ENCODE measurements around the gene BRDT. TPM values are rescaled to one million over a fixed set of nuclear protein-coding genes. Genes with fewer than 3 reads are reported as not detected.

The BRDT gene
- total and polyA plus RNA-seq, 4 donors, result 0.15 TPM; not detected in 3

GRCh38 chr1:91948097-91948496, 1.1 kb upstream of the BRDT start:
- Histone ChIP-seq H3K9me3 (ENCODE audit: control insufficient read depth in 4 of 4, insufficient read depth in 3 of 4, low read length in 3 of 4) (no peaks in the 10 kb centered on the region), H3K36me3 (ENCODE audit: control insufficient read depth in 4 of 4, insufficient read depth in 4 of 4, low read length in 4 of 4) (no peaks in the 10 kb centered on the region), H3K27me3 (ENCODE audit: control insufficient read depth in 3 of 3, insufficient read depth in 3 of 3, low read length in 2 of 3) (no peaks in the 10 kb centered on the region), H3K27ac (ENCODE audit: low read depth in 1 of 2, low read length in 1 of 2) (no peak overlapping the region), H3K9ac (ENCODE audit: insufficient read depth in 1 of 2, low read length in 2 of 2) (no peak overlapping the region), H3K4me1 (ENCODE audit: control insufficient read depth in 5 of 5, insufficient read depth in 5 of 5, low read length in 5 of 5) (no peaks in the 10 kb centered on the region), H3K4me3 (no peak overlapping the region)
- ATAC-seq (ENCODE audit: insufficient read depth, low FRiP score) (no peak), DNase-seq (no peak)
- TF ChIP-seq, protein P1, sequence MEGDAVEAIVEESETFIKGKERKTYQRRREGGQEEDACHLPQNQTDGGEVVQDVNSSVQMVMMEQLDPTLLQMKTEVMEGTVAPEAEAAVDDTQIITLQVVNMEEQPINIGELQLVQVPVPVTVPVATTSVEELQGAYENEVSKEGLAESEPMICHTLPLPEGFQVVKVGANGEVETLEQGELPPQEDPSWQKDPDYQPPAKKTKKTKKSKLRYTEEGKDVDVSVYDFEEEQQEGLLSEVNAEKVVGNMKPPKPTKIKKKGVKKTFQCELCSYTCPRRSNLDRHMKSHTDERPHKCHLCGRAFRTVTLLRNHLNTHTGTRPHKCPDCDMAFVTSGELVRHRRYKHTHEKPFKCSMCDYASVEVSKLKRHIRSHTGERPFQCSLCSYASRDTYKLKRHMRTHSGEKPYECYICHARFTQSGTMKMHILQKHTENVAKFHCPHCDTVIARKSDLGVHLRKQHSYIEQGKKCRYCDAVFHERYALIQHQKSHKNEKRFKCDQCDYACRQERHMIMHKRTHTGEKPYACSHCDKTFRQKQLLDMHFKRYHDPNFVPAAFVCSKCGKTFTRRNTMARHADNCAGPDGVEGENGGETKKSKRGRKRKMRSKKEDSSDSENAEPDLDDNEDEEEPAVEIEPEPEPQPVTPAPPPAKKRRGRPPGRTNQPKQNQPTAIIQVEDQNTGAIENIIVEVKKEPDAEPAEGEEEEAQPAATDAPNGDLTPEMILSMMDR (IDR thresholded peaks at IDR 0.05; ENCODE audit: control extremely low read depth, extremely low read depth), result no peak
- 55 to 56% methylated on average over 4 of the region's 4 CpGs for WGBS, 2 donors

DNA sequence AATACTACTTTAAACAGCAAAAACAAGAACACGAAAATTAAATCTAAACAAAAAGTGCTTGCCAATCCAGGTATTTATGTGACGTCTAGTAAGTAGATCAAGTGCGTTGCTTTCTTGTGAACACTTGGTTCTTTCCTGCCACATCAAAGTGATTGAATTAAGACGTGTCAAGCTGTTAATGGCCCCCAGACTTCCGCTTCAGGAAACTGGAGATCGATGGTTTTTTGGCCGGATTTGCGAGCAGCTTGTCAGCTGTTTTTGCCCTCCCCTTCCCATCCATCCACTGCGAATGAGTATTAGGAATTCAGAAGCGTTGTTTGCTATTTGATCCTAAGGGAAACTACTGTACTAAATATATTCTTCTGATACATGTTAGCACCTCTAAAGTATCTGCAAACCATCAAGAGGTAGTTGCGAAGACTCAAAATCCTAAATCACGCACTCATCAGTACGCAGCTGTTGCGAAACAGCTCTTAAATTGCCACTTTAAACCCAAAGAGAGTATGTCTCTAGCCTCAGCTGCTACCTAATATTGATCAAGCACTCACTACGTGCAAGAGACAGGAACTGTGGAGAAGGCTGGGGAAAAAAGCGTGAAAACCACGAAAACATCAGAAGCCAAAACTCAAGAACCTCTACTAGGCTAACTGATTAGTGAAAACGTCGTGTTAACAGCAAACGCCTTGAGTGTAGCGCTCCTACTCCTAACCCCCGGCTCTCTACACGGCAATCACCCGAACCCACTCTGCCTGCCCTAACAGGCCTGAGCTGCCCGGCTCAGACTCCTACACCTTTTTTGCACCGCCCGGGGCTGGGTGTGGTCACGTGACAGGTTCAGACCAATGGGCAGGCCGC, 473 bp upstream of the BRDT start:
- Histone ChIP-seq H3K27ac (ENCODE audit: low read depth in 1 of 2, low read length in 1 of 2) (no peak overlapping the region), H3K36me3 (ENCODE audit: control insufficient read depth in 4 of 4, insufficient read depth in 4 of 4, low read length in 4 of 4) (no peaks in the 10 kb centered on the region), H3K4me1 (ENCODE audit: control insufficient read depth in 5 of 5, insufficient read depth in 5 of 5, low read length in 5 of 5) (no peaks in the 10 kb centered on the region), H3K9ac (ENCODE audit: insufficient read depth in 1 of 2, low read length in 2 of 2) (no peak overlapping the region), H3K9me3 (ENCODE audit: control insufficient read depth in 4 of 4, insufficient read depth in 3 of 4, low read length in 3 of 4) (no peaks in the 10 kb centered on the region), H3K4me3 (no peak overlapping the region), H3K27me3 (ENCODE audit: control insufficient read depth in 3 of 3, insufficient read depth in 3 of 3, low read length in 2 of 3) (no peaks in the 10 kb centered on the region)
- TF ChIP-seq, protein P1 (IDR thresholded peaks at IDR 0.05; ENCODE audit: control extremely low read depth, extremely low read depth), result no peak
- ATAC-seq (ENCODE audit: insufficient read depth, low FRiP score) (peak; percentile 11), DNase-seq (peak in 1 of 3 donors; percentile 15)
- WGBS, 2 donors, result 62 to 71% methylated on average over 29 of the region's 29 CpGs

DNA sequence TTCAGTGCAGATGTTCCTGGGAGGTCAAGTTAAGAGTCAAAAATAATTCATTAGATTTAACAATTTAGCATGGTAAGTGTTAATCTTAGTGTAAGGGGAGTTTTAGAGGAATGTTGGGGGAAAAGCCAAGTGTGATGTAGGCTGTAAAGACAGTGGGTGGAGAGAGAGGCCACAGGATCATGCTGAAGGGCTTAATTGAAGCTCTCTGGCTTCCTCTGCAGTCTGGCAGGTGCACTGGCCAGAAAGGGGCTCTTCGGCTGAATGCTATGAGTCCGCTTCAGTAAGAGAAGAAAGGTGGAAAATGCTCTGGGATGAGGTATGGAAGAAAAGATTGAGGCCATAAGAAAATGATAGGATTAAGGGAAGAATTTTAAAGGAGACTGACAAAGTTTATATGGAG, 3.0 kb downstream of the BRDT start:
- Histone ChIP-seq H3K36me3 (ENCODE audit: control insufficient read depth in 4 of 4, insufficient read depth in 4 of 4, low read length in 4 of 4) (no peaks in the 10 kb centered on the region), H3K4me1 (ENCODE audit: control insufficient read depth in 5 of 5, insufficient read depth in 5 of 5, low read length in 5 of 5) (no peaks in the 10 kb centered on the region), H3K4me3 (no peak overlapping the region), H3K9me3 (ENCODE audit: control insufficient read depth in 4 of 4, insufficient read depth in 3 of 4, low read length in 3 of 4) (no peaks in the 10 kb centered on the region), H3K9ac (ENCODE audit: insufficient read depth in 1 of 2, low read length in 2 of 2) (no peak overlapping the region), H3K27ac (ENCODE audit: low read depth in 1 of 2, low read length in 1 of 2) (no peak overlapping the region), H3K27me3 (ENCODE audit: control insufficient read depth in 3 of 3, insufficient read depth in 3 of 3, low read length in 2 of 3) (no peaks in the 10 kb centered on the region)
- ATAC-seq (ENCODE audit: insufficient read depth, low FRiP score) (no peak), DNase-seq (no peak)
- TF ChIP-seq, protein P1 (IDR thresholded peaks at IDR 0.05; ENCODE audit: control extremely low read depth, extremely low read depth), result no peak
- 48 to 49% methylated on average over 2 of the region's 2 CpGs for WGBS, 2 donors

All from lung (tissue), 12 donors.